Measurements from ENCODE around the gene DCAF16. TPM values are rescaled to one million over a fixed set of nuclear protein-coding genes. Genes with fewer than 3 reads are reported as not detected.
"Not testable (repeated sequence)": the region's sequence is repeated elsewhere in the genome, so short reads cannot be mapped to it uniquely, and the experiment has no call there.

DCAF16 gene
- total RNA-seq (2014; rRNA removed; shearing (Covaris generic)) = 18.9 and 26.3 TPM in 2 replicates

DNA sequence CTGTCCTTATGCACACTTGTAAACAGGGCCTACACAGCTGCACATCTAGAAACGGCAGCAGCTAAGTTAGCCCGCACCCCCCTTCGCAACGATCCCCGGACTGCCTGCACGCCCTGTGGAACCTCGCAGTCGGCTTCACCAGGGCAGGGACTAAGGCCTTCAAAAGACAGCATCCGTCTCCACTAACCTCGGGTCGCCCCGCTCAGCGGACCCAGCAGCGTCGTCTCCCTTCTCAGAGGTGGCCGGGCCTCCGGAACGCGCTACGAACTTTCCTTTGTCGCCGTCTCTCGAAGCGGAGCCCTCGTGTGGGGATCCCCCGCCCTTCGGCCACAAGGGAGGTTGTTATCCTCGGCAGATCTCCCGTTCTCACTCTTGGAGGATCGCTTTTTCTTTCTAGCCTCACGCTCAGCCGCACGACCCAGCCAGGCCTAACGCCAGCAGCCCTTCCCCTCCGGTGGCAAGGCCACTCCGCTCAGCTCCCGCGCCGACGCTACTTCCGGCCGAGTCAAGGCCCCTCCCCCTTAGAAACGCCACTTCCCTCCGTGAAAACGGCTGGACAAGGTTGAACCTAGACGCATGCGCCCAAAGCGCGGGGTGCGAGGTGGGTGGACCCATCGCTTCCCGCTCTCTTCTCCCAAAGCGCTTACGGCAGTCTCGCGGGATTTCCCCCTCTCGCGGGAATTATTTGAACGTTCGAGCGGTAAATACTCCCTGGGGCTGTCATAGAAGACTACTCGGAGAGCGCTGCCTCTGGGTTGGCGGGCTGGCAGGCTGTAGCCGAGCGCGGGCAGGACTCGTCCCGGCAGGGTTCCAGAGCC is at the start of gene DCAF16, which contains the start of gene NCAPG:
Gene DCAF16, minus strand, starts transcription at position 498 of the 818 bp plus-strand sequence. CDS start 6,616 bp downstream, outside the sequence.
Gene NCAPG, plus strand, starts transcription at position 720 of the 818 bp plus-strand sequence. CDS start 99 bp downstream, outside the sequence.
- no peaks in the 10 kb centered on the region for H3K27me3 ChIP-seq (replicated peaks)
- peaks cover 5% of the 10 kb centered on the region for H3K4me1 ChIP-seq (replicated peaks)
- peak; percentile 95 to 96 for DNase-seq (ENCODE audit: low read depth in 1 of 2, low spot score in 2 of 2)
- H3K27ac ChIP-seq = peak within 1 kb of the TSS; percentile 91
- no peaks in the 10 kb centered on the region for H3K9me3 ChIP-seq (replicated peaks)
- peaks cover 21% of the 10 kb centered on the region for H3K36me3 ChIP-seq
- peak within 1 kb of the TSS; percentile 80 for H3K4me3 ChIP-seq

DNA sequence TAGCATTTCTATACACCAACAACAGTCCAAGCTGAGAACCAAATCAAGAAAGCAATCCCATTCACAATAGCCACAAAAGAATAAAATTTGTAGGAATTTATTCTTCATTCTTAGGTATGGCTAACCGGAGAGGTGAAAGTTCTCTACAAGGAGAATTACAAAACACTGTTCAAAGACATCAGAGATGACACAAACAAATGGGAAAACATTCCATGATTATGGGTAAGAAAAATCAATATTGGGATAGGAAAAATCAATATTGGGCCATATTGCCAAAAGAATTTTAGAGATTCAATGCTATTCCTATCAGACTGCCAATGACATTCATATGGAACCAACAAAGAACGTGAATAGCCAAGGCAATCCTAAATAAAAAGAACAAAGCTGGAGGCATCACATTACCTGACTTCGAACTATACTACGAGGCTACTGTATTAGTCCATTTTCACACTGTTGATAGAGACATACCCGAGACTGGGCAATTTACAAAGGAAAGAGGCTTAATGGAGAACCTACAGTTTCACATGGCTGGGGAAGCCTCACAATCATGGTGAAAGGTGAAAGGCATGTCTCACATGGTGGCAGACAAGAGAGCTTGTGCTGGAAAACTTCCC is 49.3 kb upstream of the DCAF16 start:
- no peak overlapping the region for H3K4me3 ChIP-seq
- H3K27me3 ChIP-seq (replicated peaks) = no peaks in the 10 kb centered on the region
- no peak overlapping the region for H3K27ac ChIP-seq
- H3K36me3 ChIP-seq = no peaks in the 10 kb centered on the region
- no peaks in the 10 kb centered on the region for H3K4me1 ChIP-seq (replicated peaks)
- no peaks in the 10 kb centered on the region for H3K9me3 ChIP-seq (replicated peaks)
- DNase-seq (ENCODE audit: low read depth in 1 of 2, low spot score in 2 of 2) = no peak

DNA sequence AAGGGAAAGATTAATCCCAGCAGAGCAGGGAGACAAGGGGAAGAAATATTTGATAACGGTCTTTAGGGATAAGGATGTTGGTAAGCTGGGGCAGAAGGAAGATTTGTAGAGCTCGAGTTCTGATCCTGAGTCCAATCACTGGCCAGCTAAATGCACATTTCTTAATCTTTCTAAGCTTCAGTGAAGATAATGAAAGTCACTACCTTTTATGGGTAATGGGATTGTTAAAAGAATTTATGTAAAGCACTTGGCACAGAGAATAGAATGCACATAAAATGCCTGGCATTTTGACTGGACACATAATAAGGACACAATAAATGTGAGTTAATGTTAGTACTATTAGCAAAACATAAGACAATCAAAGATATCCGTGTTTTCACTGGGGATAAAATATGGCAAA is 43.5 kb upstream of the DCAF16 start:
- Histone ChIP-seq H3K27me3 (replicated peaks) (no peaks in the 10 kb centered on the region), H3K36me3 (no peaks in the 10 kb centered on the region), H3K4me3 (no peak overlapping the region), H3K27ac (no peak overlapping the region), H3K9me3 (replicated peaks) (no peaks in the 10 kb centered on the region), H3K4me1 (replicated peaks) (no peaks in the 10 kb centered on the region)
- DNase-seq (ENCODE audit: low read depth in 1 of 2, low spot score in 2 of 2) = no peak

DNA sequence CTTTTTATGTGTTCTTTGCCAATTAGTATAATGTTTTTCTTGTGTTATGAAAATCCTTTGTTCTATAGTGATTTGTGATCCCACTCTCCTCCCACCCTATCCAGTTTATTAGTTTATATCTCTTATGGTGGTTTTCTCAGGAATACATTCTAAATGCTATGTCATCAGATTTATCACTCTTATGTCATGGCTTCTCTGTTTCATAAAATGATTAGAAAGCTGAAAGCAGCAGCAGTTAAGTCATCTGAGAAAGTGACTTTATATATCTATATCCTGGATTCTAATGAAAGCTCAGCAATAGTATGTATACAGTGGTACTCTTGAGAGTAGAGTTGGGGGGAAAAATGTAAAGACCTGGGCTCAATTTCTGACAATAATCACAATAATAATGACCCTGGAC is 41.4 kb upstream of the DCAF16 start:
- no peaks in the 10 kb centered on the region for H3K36me3 ChIP-seq
- no peak for DNase-seq (ENCODE audit: low read depth in 1 of 2, low spot score in 2 of 2)
- no peaks in the 10 kb centered on the region for H3K4me1 ChIP-seq (replicated peaks)
- H3K9me3 ChIP-seq (replicated peaks) = no peaks in the 10 kb centered on the region
- no peaks in the 10 kb centered on the region for H3K27me3 ChIP-seq (replicated peaks)
- H3K27ac ChIP-seq = no peak overlapping the region
- H3K4me3 ChIP-seq = no peak overlapping the region

DNA sequence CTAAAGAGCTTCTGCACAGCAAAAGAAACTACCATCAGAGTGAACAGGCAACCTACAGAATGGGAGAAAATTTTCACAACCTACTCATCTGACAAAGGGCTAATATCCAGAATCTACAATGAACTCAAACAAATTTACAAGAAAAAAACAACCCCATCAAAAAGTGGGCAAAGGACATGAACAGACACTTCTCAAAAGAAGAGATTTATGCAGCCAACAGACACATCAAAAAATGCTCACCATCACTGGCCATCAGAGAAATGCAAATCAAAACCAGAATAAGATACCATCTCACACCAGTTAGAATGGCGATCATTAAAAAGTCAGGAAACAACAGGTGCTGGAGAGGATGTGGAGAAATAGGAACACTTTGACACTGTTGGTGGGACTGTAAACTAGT is 39.7 kb upstream of the DCAF16 start:
- H3K27me3 ChIP-seq (replicated peaks); H3K36me3 ChIP-seq; H3K27ac ChIP-seq; H3K4me1 ChIP-seq (replicated peaks); H3K4me3 ChIP-seq; H3K9me3 ChIP-seq (replicated peaks); DNase-seq (ENCODE audit: low read depth in 1 of 2, low spot score in 2 of 2): not testable (repeated sequence)

DNA sequence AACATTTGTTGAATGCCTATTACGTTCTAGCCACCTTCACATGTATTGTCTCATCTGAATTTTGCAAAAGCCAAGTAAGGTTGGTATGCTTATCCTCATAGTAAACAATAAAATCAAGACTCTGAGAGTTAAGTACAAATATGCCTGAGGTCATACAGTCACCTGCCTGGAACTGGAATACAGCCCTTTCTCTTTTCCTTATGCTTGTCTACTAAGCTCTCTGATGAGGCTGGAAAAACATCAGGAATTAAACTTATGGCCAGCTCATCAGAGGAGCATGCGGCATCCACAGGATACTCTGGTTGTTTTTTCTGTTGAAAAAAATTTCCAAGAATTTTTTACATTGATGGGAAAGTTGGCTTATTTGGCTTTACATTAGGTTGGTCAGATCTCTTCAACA is 35.7 kb upstream of the DCAF16 start:
- Histone ChIP-seq H3K36me3 (peaks cover 41% of the 10 kb centered on the region), H3K4me3 (no peak overlapping the region), H3K27me3 (replicated peaks) (no peaks in the 10 kb centered on the region), H3K27ac (no peak overlapping the region), H3K4me1 (replicated peaks) (no peaks in the 10 kb centered on the region), H3K9me3 (replicated peaks) (no peaks in the 10 kb centered on the region)
- no peak for DNase-seq (ENCODE audit: low read depth in 1 of 2, low spot score in 2 of 2)

DNA sequence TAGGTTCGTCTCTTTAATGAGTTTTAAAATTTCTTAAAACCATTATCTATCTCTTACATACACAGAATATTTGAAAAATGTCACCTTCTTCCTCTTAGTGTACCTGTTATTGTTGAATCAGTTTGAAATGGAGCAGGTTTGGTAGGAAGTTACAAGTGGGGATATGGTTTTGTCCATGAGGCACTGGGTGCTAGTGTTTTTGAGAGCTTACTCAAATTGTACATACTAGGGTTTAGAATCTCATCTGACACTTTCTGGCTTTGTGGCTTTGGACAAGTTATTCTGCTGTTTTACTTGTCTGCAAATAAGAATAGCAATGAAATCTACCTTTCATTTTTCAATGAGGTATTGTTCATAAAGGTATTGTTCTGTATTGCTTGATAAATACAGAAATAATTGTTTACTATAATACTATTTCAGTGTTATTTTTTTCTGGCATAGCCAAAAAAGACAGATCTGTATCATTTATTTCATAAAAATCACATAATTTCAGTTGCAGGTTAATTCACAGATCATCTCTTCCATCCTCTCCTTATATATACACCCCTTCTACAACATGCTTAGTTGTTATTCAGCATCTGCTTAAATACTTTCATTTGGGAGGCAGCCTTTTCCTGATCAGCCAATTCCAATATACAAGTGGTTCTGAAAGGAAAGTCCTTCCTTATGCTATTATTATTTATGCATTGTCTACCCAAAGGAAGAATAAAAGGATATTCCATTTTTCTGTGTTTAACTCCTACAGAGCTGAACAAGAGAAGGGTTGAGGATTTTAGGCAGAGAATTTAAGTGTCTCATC is 13.5 kb upstream of the DCAF16 start:
- H3K27ac ChIP-seq = no peak overlapping the region
- no peak for DNase-seq (ENCODE audit: low read depth in 1 of 2, low spot score in 2 of 2)
- H3K36me3 ChIP-seq = peaks cover 48% of the 10 kb centered on the region

DNA sequence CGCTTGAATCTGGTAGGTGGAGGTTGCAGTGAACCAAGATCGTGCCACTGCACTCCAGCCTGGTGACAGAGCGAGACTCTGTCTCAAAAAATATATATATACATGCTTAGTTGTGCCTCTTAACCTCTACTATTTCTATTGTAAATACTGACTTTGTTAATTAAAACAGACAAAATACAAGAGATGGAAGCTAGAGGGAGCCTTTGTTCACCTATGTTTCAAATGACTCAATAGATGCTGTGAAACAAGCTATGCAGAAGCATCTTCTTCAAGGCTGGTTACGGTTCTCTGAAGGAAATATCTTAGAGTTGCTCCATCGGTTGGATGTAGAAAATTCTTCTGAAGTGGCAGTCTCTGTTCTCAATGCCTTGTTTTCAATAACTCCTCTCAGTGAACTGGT is 6.5 kb upstream of the DCAF16 start:
- Histone ChIP-seq H3K9me3 (replicated peaks) (no peaks in the 10 kb centered on the region), H3K36me3 (peaks cover 38% of the 10 kb centered on the region), H3K27me3 (replicated peaks) (no peaks in the 10 kb centered on the region), H3K4me1 (replicated peaks) (no peaks in the 10 kb centered on the region), H3K27ac (no peak overlapping the region), H3K4me3 (no peak overlapping the region)
- no peak for DNase-seq (ENCODE audit: low read depth in 1 of 2, low spot score in 2 of 2)

More for the DNA sequence above, 13.5 kb upstream of the DCAF16 start:
- Histone ChIP-seq H3K4me3 (no peak overlapping the region), H3K9me3 (replicated peaks) (no peaks in the 10 kb centered on the region), H3K4me1 (replicated peaks) (no peaks in the 10 kb centered on the region), H3K27me3 (replicated peaks) (no peaks in the 10 kb centered on the region)

DNA sequence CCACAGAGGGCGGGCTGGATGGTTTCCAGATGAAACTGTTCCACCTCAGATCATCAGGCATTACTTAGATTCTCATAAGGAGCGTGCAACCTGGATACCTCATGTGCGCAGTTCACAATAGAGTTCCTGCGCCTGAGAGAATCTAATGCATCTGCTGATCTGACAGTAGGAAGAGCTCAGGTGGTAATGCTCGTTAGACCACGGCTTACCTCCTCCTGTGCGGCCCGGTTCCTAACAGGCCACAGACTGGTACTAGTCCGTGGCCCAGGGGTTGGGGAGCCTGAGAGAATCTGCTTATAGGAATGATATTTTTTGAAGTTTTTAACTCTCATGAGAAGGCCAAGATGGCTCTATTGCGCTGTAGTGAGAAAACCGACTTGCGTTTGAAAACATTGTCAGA is 5.6 kb upstream of the DCAF16 start:
- Histone ChIP-seq H3K36me3 (peaks cover 39% of the 10 kb centered on the region), H3K4me1 (replicated peaks) (no peaks in the 10 kb centered on the region), H3K27me3 (replicated peaks) (no peaks in the 10 kb centered on the region), H3K4me3 (no peak overlapping the region), H3K27ac (no peak overlapping the region), H3K9me3 (replicated peaks) (no peaks in the 10 kb centered on the region)
- DNase-seq (ENCODE audit: low read depth in 1 of 2, low spot score in 2 of 2) = no peak

DNA sequence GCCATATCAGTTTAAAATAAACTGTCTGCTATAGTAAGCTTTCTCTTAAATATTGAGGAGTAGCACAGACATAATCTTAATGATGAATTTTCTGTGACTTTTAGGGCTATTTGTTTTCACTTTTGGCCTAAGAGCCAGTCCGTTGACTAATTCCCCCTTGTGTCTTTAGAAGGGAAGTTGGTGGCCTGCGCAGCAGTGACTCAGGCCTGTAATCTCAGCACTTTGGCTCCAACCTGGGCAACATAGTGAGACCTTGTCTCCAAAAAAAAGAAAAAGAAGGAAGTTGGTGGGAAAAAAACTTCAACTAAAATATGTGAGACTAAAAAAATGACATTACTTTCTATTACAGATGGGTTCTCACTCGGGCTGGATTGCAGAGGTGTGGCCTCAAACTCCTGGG is 3.6 kb upstream of the DCAF16 start:
- DNase-seq (ENCODE audit: low read depth in 1 of 2, low spot score in 2 of 2) = peak in 1 of 2 experiments; percentile 41
- Histone ChIP-seq H3K27ac (peak overlapping the region; percentile 26; the same call in 1 of the 2 replicates), H3K27me3 (replicated peaks) (no peaks in the 10 kb centered on the region), H3K36me3 (peaks cover 44% of the 10 kb centered on the region), H3K4me1 (replicated peaks) (no peaks in the 10 kb centered on the region), H3K4me3 (no peak overlapping the region), H3K9me3 (replicated peaks) (no peaks in the 10 kb centered on the region)

DNA sequence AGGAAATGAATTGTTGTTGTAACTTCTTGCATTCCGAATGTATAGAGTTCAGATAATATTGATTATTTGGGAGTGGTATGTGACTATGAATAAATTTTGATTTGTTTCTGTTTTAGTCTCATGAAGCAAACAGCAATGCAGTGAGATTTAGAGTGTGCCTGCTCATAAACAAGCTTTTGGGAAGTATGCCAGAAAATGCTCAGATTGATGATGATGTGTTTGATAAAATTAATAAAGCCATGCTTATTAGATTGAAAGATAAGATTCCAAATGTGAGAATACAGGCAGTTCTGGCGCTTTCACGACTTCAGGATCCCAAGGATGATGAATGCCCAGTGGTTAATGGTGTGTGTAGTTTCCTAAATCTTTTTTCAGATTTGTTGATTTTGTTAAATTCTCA is 2.2 kb upstream of the DCAF16 start:
- Histone ChIP-seq H3K4me3 (peak overlapping the region; percentile 80), H3K27ac (no peak overlapping the region)
- DNase-seq (ENCODE audit: low read depth in 1 of 2, low spot score in 2 of 2) = no peak

DNA sequence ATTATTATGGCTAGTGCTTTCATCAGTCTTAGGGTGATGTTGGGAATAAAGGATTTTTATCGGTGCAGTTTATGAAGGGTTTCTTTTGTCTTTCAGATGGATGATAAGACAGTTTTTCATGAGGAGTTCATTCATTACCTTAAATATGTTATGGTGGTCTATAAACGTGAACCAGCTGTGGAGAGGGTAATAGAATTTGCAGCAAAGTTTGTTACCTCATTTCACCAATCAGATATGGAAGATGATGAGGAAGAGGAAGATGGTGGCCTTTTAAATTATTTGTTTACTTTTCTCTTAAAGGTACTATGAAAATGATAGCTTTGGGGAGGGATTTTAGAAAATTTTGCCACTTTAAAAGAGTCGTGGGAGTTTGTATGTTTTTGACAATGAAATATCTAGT is 1.6 kb upstream of the DCAF16 start:
- Histone ChIP-seq H3K4me3 (peak overlapping the region; percentile 80), H3K36me3 (peaks cover 32% of the 10 kb centered on the region), H3K4me1 (replicated peaks) (peaks cover 5% of the 10 kb centered on the region), H3K9me3 (replicated peaks) (no peaks in the 10 kb centered on the region), H3K27ac (0 out of 2 replicates have a peak overlapping the region, but pooled peaks have one; percentile 91), H3K27me3 (replicated peaks) (no peaks in the 10 kb centered on the region)
- no peak for DNase-seq (ENCODE audit: low read depth in 1 of 2, low spot score in 2 of 2)

More for the DNA sequence above, 2.2 kb upstream of the DCAF16 start:
- H3K9me3 ChIP-seq (replicated peaks) = no peaks in the 10 kb centered on the region
- no peaks in the 10 kb centered on the region for H3K27me3 ChIP-seq (replicated peaks)
- peaks cover 2% of the 10 kb centered on the region for H3K4me1 ChIP-seq (replicated peaks)
- H3K36me3 ChIP-seq = peaks cover 37% of the 10 kb centered on the region

DNA sequence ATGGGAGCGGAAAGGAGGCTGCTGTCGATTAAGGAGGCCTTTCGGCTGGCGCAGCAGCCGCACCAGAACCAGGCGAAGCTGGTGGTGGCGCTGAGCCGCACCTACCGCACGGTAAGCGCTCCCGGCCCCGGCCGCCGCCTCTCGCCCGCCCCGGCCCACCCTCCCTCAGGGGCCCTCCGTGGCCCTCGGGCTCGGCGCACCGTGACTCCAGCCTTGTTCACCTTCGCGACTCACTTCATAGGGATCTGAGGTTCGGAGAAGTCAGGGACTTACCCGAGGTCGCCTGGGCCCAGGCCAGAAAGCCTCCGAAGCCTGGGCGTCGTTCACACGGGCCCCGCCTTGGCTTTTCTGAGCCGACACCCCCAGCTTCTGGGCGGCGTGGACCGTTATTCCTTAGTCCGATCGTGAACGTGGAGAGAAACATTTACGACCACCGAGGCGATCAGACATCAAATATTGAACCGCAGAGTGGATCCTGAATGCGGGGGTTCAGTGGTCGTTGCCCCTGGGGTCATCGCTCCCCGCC is 584 bp upstream of the DCAF16 start:
- peaks cover 22% of the 10 kb centered on the region for H3K36me3 ChIP-seq
- H3K27me3 ChIP-seq (replicated peaks) = no peaks in the 10 kb centered on the region
- no peaks in the 10 kb centered on the region for H3K9me3 ChIP-seq (replicated peaks)
- peaks cover 5% of the 10 kb centered on the region for H3K4me1 ChIP-seq (replicated peaks)
- DNase-seq (ENCODE audit: low read depth in 1 of 2, low spot score in 2 of 2) = no peak
- H3K27ac ChIP-seq = peak overlapping the region; percentile 91
- peak overlapping the region; percentile 80 for H3K4me3 ChIP-seq

Measured in SJSA1 (cell line).